IMR-90 (cell line): Measurements from ENCODE around the gene COL25A1. TPM values are rescaled to one million over a fixed set of nuclear protein-coding genes. Genes with fewer than 3 reads are reported as not detected.

Experiments used
- ATAC-seq: fragments of 200-7000 bp; cut with Tn5 transposase; 2 replicates; pipeline ENCODE4 v1.9.1; 2020; ENCODE audit warnings: low read depth, mild to moderate bottlenecking, moderate library complexity
- BruUV-seq: library from RNA; stranded (reverse); fragments of 400-500 nt; replicated peaks from 2 replicates; lab custom pipeline; 2021; lab: Mats Ljungman, UMichigan
- CTCF ChIA-PET: fragments of 300-600 bp; formaldehyde crosslinking; extraction: SDS; loops from one replicate; lab custom pipeline; 2021; ENCODE audit warnings: antibody characterized with exemption; lab: Yijun Ruan, JAX
- POLR2A ChIA-PET: fragments of 300-600 bp; sonication (Branson Sonifier 250); formaldehyde crosslinking; loops from one replicate; lab custom pipeline; 2022; ENCODE audit warnings: antibody characterized with exemption; ENCODE audit not compliant: unreplicated experiment; lab: Charles Lee
- DNase-seq: peaks from one replicate; pipeline ENCODE4 v3.0.0; 2013
- H2AFZ ChIP-seq: replicated peaks from 2 replicates; pipeline ENCODE3; 2013; ENCODE audit warnings: low read length, mild to moderate bottlenecking; ENCODE audit not compliant: poor library complexity
- H2AK5ac ChIP-seq: 2 replicates; pipeline ENCODE4 v1.6.1; 2013; ENCODE audit warnings: low read depth, low read length, inconsistent platforms
- H2AK9ac ChIP-seq: replicated peaks from 2 replicates; pipeline ENCODE3; 2013; ENCODE audit warnings: mild to moderate bottlenecking, low read depth, low read length, moderate library complexity; ENCODE audit not compliant: poor library complexity
- H2BK120ac ChIP-seq: 2 replicates; pipeline ENCODE4 v1.6.1; 2013; ENCODE audit warnings: low read depth, low read length, inconsistent platforms
- H2BK15ac ChIP-seq: 3 replicates; pipeline ENCODE4 v1.6.1; 2013; ENCODE audit warnings: low read depth, low read length, inconsistent platforms
- H2BK20ac ChIP-seq: 2 replicates; pipeline ENCODE4 v1.6.1; 2013; ENCODE audit warnings: low read depth, mild to moderate bottlenecking, inconsistent platforms, low read length, moderate library complexity
- H2BK5ac ChIP-seq: 2 replicates; pipeline ENCODE4 v1.6.1; 2013; ENCODE audit warnings: mild to moderate bottlenecking, low read depth, low read length, inconsistent platforms; ENCODE audit not compliant: poor library complexity, severe bottlenecking
- H3K14ac ChIP-seq: replicated peaks from 2 replicates; pipeline ENCODE4 v1.6.1; 2013; ENCODE audit warnings: low read depth, low read length, inconsistent platforms
- H3K18ac ChIP-seq: 2 replicates; pipeline ENCODE4 v1.6.1; 2013; ENCODE audit warnings: low read depth, low read length, control low read depth
- H3K23ac ChIP-seq: 2 replicates; pipeline ENCODE4 v1.6.1; 2013; ENCODE audit warnings: low read depth, low read length, inconsistent platforms
- H3K27ac ChIP-seq: 2 replicates; pipeline ENCODE4 v1.5.1; 2013; ENCODE audit warnings: mild to moderate bottlenecking, control low read depth, low read length; ENCODE audit not compliant: insufficient read depth
- H3K27me3 ChIP-seq: 2 replicates; pipeline ENCODE4 v1.6.1; 2013; ENCODE audit warnings: low read length; ENCODE audit not compliant: control insufficient read depth, insufficient read depth
- H3K36me3 ChIP-seq: 2 replicates; pipeline ENCODE4 v1.6.1; 2013; ENCODE audit warnings: low read length, mixed read lengths; ENCODE audit not compliant: control insufficient read depth, insufficient read depth
- H3K4ac ChIP-seq: 2 replicates; pipeline ENCODE4 v1.6.1; 2013; ENCODE audit warnings: low read depth, low read length, inconsistent platforms
- H3K4me1 ChIP-seq: 2 replicates; pipeline ENCODE4 v1.6.1; 2013; ENCODE audit warnings: low read length, mixed read lengths; ENCODE audit not compliant: control insufficient read depth, insufficient read depth
- H3K4me2 ChIP-seq: 2 replicates; pipeline ENCODE4 v1.6.1; 2013; ENCODE audit warnings: low read depth, mild to moderate bottlenecking, control low read depth, low read length, moderate library complexity
- H3K4me3 ChIP-seq: 2 replicates; pipeline ENCODE4 v1.5.1; 2013; ENCODE audit warnings: low read depth, mild to moderate bottlenecking, control low read depth, low read length, moderate library complexity; ENCODE audit not compliant: insufficient read depth
- H3K56ac ChIP-seq: 2 replicates; pipeline ENCODE4 v1.6.1; 2013; ENCODE audit warnings: low read length, inconsistent platforms; ENCODE audit not compliant: insufficient read depth; ENCODE audit errors: extremely low read depth
- H3K79me1 ChIP-seq, 2 experiments: 2 replicates each; pipeline ENCODE4 v1.6.1; 2013; ENCODE audit warnings: low read length in 2 of 2, inconsistent platforms in 1 of 2, low read depth in 1 of 2
- H3K9ac ChIP-seq: 2 replicates; pipeline ENCODE4 v1.6.1; 2013; ENCODE audit warnings: low read depth, low read length, control low read depth
- H3K9me1 ChIP-seq: 2 replicates; pipeline ENCODE4 v1.6.1; 2013; ENCODE audit warnings: low read length, inconsistent platforms; ENCODE audit not compliant: insufficient read depth
- H3K9me3 ChIP-seq: 2 replicates; pipeline ENCODE4 v1.6.1; 2013; ENCODE audit warnings: low read length; ENCODE audit not compliant: control insufficient read depth, insufficient read depth
- H4K20me1 ChIP-seq: 2 replicates; pipeline ENCODE4 v1.6.1; 2013; ENCODE audit warnings: low read length, inconsistent platforms; ENCODE audit not compliant: insufficient read depth
- H4K5ac ChIP-seq: 2 replicates; pipeline ENCODE4 v1.6.1; 2013; ENCODE audit warnings: mild to moderate bottlenecking, low read depth, low read length, control low read depth
- H4K8ac ChIP-seq, 2 experiments: 2 replicates each; pipeline ENCODE4 v1.6.1; 2013; ENCODE audit warnings: low read depth in 2 of 2, low read length in 2 of 2, control low read depth in 1 of 2, inconsistent platforms in 1 of 2
- H4K91ac ChIP-seq: 2 replicates; pipeline ENCODE4 v1.6.1; 2013; ENCODE audit warnings: low read depth, low read length, inconsistent platforms; ENCODE audit not compliant: insufficient read depth
- BHLHE40 ChIP-seq: fragments of 150-350 bp; IDR thresholded peaks from 2 replicates; pipeline ENCODE4 v1.6.1; 2016; ENCODE audit warnings: mild to moderate bottlenecking, low read depth, low read length
- CEBPB ChIP-seq: IDR thresholded peaks from 2 replicates; pipeline ENCODE4 v1.6.1; 2012; ENCODE audit warnings: low read depth, low read length, improper control_type of control experiment
- CHD1 ChIP-seq: IDR thresholded peaks from 2 replicates; pipeline ENCODE4 v1.6.1; 2012; ENCODE audit warnings: low read depth, low read length, improper control_type of control experiment
- FOS ChIP-seq: fragments of 150-350 bp; IDR thresholded peaks from 2 replicates; pipeline ENCODE4 v1.6.1; 2016; ENCODE audit warnings: low read depth, low read length
- MAFK ChIP-seq: IDR thresholded peaks from 2 replicates; pipeline ENCODE4 v1.6.1; 2012; ENCODE audit warnings: low read depth, low read length, improper control_type of control experiment
- MAZ ChIP-seq: IDR thresholded peaks from 2 replicates; pipeline ENCODE4 v1.6.1; 2012; ENCODE audit warnings: low read depth, mild to moderate bottlenecking, low read length, improper control_type of control experiment, moderate library complexity, borderline replicate concordance
- MXI1 ChIP-seq: IDR thresholded peaks from 2 replicates; pipeline ENCODE4 v1.6.1; 2012; ENCODE audit warnings: low read depth, mild to moderate bottlenecking, low read length, moderate library complexity, borderline replicate concordance
- NFE2L2 ChIP-seq: fragments of 150-350 bp; IDR thresholded peaks from 2 replicates; pipeline ENCODE4 v1.6.1; 2016; ENCODE audit warnings: low read depth, mild to moderate bottlenecking, low read length
- POLR2A ChIP-seq: IDR thresholded peaks from 2 replicates; pipeline ENCODE4 v1.6.1; 2012; ENCODE audit warnings: mild to moderate bottlenecking, low read depth, low read length
- RAD21 ChIP-seq: IDR thresholded peaks from 2 replicates; pipeline ENCODE4 v1.6.1; 2012; ENCODE audit warnings: low read length, improper control_type of control experiment
- RCOR1 ChIP-seq: IDR thresholded peaks from 2 replicates; pipeline ENCODE4 v1.6.1; 2012; ENCODE audit warnings: mild to moderate bottlenecking, low read length, improper control_type of control experiment; ENCODE audit not compliant: insufficient replicate concordance
- RFX5 ChIP-seq: IDR thresholded peaks from 2 replicates; pipeline ENCODE4 v1.8.0; 2012; ENCODE audit warnings: low read depth, mild to moderate bottlenecking, low read length, moderate library complexity
- SMC3 ChIP-seq: fragments of 150-350 bp; IDR thresholded peaks from 2 replicates; pipeline ENCODE4 v1.6.1; 2016; ENCODE audit warnings: low read depth, mild to moderate bottlenecking, antibody characterized with exemption, low read length, moderate library complexity
- USF2 ChIP-seq: fragments of 150-350 bp; IDR thresholded peaks from 2 replicates; pipeline ENCODE4 v1.6.1; 2017; ENCODE audit warnings: mild to moderate bottlenecking, antibody characterized with exemption, low read length, low read depth
- WGBS, 2 experiments: methylation state at CpG; one replicate each; pipeline versions ENCODE4 v1.1.5 to v1.1.7; 2013; ENCODE audit warnings: missing lambda C conversion rate in 2 of 2; ENCODE audit not compliant: insufficient read length in 1 of 2; ENCODE audit errors: extremely low coverage in 2 of 2; 5-methylcytosine and 5-hydroxymethylcytosine counted together
- dilution Hi-C: fragments of 300-500 bp; cut with HindIII; formaldehyde crosslinking; loops from one replicate; pipeline ENCODE4 v1.14.3; 2018; ENCODE audit warnings: low sequenced_read_pairs; ENCODE audit not compliant: unreplicated experiment
- in situ Hi-C: fragments of 300-500 bp; cut with MboI; formaldehyde crosslinking; loops from 3 replicates; pipeline ENCODE4 v1.14.3; 2019; ENCODE audit warnings: low sequenced_read_pairs, inconsistent platforms, mixed read lengths
- intact Hi-C: fragments of 100-400 bp; cut with micrococcal nuclease; formaldehyde crosslinking; loops from 2 replicates; pipeline ENCODE4 v1.10.0; 2022
- polyA plus RNA-seq, 3 experiments: library from polyadenylated mRNA; depleted of rRNA; stranded (reverse); fragments of >200 nt; gene quantifications; 2 replicates each; pipeline ENCODE4 v1.2.3, GENCODE V29; 2012; ENCODE audit warnings: low replicate concordance in 1 of 3
- total RNA-seq: library from RNA; depleted of rRNA; stranded (reverse); fragments of >200 nt; gene quantifications from 2 replicates; pipeline ENCODE4 v1.2.3, GENCODE V29; 2012
- TF ChIP-seq, protein P1 (sequence below): fragments of 150-350 bp; IDR thresholded peaks from 2 replicates; pipeline ENCODE4 v1.6.1; 2016; ENCODE audit warnings: low read depth, mild to moderate bottlenecking, low read length, moderate library complexity, borderline replicate concordance
- TF ChIP-seq, protein P2 (sequence below): conservative IDR thresholded peaks from 2 replicates; pipeline ENCODE4 v1.5.1; 2012; ENCODE audit warnings: mild to moderate bottlenecking, low read depth, low read length, improper control_type of control experiment

COL25A1 gene
- total and polyA plus RNA-seq, 2 of the 4 experiments (the other 2 are of a cell fraction): under 0.01 to 0.05 TPM

DNA sequence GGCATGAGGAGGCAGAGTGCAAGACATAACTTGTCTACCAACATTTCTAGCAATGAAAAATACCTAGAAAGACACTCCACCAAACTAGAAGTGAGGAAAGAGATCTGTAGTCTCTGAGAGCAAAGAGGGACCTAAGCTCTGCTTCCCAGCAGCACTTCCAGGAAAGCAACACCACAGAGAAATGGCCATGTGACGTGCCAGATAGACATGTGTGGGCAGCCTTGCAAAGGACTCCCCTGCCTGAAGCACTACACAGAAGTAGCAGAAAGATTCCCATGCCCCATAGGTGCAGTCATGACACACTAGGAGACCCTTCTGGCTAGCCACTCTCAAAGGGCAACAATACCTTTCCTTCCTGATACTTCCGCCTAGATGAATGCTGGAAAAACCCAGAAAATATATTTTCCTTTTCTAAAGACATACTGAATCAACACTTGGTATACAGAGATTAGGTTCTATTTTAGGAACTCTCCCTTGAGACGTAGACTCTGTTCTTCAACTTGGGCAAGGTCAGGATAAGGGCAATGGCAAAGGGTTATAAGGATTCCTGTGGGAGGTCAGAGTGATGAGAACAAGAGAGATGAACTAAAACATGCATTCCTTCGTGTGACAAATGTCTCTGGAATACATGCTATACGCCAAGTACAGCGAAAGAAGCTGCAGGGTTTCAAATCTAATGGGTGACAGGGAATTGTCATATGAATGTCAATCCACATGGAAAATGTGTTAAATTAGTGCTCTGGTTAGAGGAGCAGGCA, 352.1 kb downstream of the COL25A1 start:
- in situ Hi-C loops: no loop called here

More for the DNA sequence above, 352.1 kb downstream of the COL25A1 start:
- H3K9ac ChIP-seq: no peak overlapping the region
- no peak overlapping the region for H4K91ac ChIP-seq
- no peak overlapping the region for H3K4me2 ChIP-seq
- ATAC-seq: no peak
- H2BK120ac ChIP-seq: no peak overlapping the region
- H3K9me3 ChIP-seq: no peaks in the 10 kb centered on the region
- no peak overlapping the region for H2AK5ac ChIP-seq
- H2BK15ac ChIP-seq: no peak overlapping the region
- no peaks in the 10 kb centered on the region for H4K20me1 ChIP-seq
- no peaks in the 10 kb centered on the region for H3K9me1 ChIP-seq
- no peaks in the 10 kb centered on the region for H3K27me3 ChIP-seq
- no peaks in the 10 kb centered on the region for H3K36me3 ChIP-seq
- H2BK20ac ChIP-seq: no peak overlapping the region
- no peak overlapping the region for H3K23ac ChIP-seq
- H4K8ac ChIP-seq: no peak overlapping the region
- H2BK5ac ChIP-seq: no peak overlapping the region
- TF ChIP-seq, protein P1, sequence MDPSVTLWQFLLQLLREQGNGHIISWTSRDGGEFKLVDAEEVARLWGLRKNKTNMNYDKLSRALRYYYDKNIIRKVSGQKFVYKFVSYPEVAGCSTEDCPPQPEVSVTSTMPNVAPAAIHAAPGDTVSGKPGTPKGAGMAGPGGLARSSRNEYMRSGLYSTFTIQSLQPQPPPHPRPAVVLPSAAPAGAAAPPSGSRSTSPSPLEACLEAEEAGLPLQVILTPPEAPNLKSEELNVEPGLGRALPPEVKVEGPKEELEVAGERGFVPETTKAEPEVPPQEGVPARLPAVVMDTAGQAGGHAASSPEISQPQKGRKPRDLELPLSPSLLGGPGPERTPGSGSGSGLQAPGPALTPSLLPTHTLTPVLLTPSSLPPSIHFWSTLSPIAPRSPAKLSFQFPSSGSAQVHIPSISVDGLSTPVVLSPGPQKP: no peak
- TF ChIP-seq RFX5 (no peak), USF2 (no peak), FOS (no peak), NFE2L2 (no peak), RCOR1 (no peak), MXI1 (no peak), SMC3 (no peak), BHLHE40 (no peak), POLR2A (no peak), MAFK (no peak), MAZ (no peak), CEBPB (no peak), RAD21 (no peak), CHD1 (no peak)
- TF ChIP-seq, protein P2, sequence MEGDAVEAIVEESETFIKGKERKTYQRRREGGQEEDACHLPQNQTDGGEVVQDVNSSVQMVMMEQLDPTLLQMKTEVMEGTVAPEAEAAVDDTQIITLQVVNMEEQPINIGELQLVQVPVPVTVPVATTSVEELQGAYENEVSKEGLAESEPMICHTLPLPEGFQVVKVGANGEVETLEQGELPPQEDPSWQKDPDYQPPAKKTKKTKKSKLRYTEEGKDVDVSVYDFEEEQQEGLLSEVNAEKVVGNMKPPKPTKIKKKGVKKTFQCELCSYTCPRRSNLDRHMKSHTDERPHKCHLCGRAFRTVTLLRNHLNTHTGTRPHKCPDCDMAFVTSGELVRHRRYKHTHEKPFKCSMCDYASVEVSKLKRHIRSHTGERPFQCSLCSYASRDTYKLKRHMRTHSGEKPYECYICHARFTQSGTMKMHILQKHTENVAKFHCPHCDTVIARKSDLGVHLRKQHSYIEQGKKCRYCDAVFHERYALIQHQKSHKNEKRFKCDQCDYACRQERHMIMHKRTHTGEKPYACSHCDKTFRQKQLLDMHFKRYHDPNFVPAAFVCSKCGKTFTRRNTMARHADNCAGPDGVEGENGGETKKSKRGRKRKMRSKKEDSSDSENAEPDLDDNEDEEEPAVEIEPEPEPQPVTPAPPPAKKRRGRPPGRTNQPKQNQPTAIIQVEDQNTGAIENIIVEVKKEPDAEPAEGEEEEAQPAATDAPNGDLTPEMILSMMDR: no peak
- no peak overlapping the region for H3K56ac ChIP-seq
- H3K27ac ChIP-seq: no peak overlapping the region
- H3K18ac ChIP-seq: no peak overlapping the region
- intact Hi-C loops (no loop called here), dilution Hi-C loops (no loop called here)
- no TSS peak for BruUV-seq
- H3K79me1 ChIP-seq: no peaks in the 10 kb centered on the region
- H3K4me1 ChIP-seq: no peaks in the 10 kb centered on the region
- ChIA-PET POLR2A (no interaction called here), CTCF (interaction anchor here (0.6 kb wide), 1 partner anchor 92 kb away, joined by 5 read pairs; no protein-coding TSS in a partner anchor)
- no peak overlapping the region for H2AFZ ChIP-seq
- WGBS, 2 experiments: no CpG with 5 or more reads among the region's 6 CpGs
- no peak for DNase-seq
- H3K4me3 ChIP-seq: no peak overlapping the region
- H2AK9ac ChIP-seq: no peak overlapping the region
- no peak overlapping the region; the same call in 1 of the 2 replicates for H3K14ac ChIP-seq
- no peak overlapping the region for H4K5ac ChIP-seq
- H3K4ac ChIP-seq: no peak overlapping the region
